GM12891 (cell line): Measurements from ENCODE around the gene CGNL1.

Experiments used
- POLR2A ChIP-seq: IDR thresholded peaks from 2 replicates; pipeline ENCODE4 v1.6.1; 2011; ENCODE audit warnings: low read depth, low read length, control low read depth
- POLR2AphosphoS5 ChIP-seq: IDR thresholded peaks from 2 replicates; pipeline ENCODE4 v1.6.1; 2011; ENCODE audit warnings: low read depth, low read length, control low read depth
- POU2F2 ChIP-seq: IDR thresholded peaks from 2 replicates; pipeline ENCODE4 v1.6.1; 2011; ENCODE audit warnings: low read depth, mild to moderate bottlenecking, control low read depth, low read length, moderate library complexity

DNA sequence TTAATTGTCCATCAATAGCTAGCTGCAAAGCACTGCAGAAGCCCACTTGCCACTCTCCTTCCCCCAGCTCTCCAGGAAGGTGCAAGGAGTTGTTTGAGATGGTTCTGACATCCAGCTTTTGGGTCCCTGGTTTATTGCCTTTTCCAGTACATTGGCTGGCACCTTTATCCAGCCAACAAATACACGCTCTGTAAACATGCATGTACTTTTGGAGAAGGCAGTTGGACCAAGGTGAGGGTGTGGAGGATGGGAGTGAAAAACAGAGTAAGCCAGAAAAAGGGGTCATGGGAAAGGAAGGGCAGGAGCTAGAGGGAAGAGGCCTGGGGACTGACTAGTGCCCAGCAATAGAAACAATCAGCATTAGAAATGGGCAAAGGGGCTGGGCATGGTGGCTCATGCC lies 102.7 kb downstream of the CGNL1 start:
- no peak for TF ChIP-seq POLR2A
- no peak for TF ChIP-seq POLR2AphosphoS5
- TF ChIP-seq POU2F2, result no peak
